ENCODE results near the gene HMGCS2.
"Not testable (repeated sequence)": the region's sequence is repeated elsewhere in the genome, so short reads cannot be mapped to it uniquely, and the experiment has no call there.

Gene HMGCS2

DNA sequence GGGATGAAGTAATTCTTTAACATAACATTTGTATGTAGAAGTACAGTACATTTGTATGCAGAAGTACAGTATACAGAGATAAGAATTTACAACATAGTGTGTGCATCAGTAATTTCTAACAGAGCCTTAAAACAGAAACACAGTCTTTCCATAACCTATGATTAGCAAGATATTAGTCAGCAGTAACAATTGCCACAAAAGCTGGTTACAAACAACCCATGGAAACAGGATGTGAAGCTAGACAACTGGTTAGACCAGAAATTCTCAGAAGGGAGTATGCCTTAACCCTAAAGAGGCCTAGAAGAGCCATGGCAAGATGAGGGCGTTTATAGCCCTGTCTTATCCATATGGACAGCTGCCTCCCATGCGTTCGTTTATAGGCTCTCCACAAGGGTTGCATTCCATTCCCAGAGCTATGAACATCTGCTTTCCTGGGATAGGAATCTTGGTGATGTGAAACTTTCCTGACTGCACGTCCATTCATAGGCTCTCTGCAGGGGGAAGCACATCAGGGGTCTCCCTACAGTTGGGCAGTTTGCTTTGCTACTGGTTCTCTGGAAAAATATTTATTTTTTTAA, 17.9 kb upstream of the HMGCS2 start:
- not testable (repeated sequence) for DNase-seq

DNA sequence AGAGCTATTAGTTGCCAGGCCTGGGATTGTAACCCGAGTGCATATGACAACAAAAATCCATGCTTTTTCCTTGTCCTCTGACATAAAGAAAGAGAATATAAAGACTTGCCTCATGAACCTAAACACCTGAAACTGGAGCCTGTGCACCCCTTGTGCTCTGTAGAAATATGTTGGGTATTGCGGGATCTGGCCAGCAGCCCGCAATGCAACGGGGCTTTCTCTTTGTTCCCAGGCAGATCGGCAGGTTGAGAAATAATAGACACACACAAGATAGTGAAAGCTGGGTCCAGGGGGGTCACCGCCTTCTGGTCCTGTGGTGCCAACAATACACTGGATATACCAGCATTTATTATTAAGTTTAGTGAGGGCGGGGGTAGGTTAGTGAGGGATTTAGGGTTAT, 17.3 kb upstream of the HMGCS2 start:
- not testable (repeated sequence) for DNase-seq

DNA sequence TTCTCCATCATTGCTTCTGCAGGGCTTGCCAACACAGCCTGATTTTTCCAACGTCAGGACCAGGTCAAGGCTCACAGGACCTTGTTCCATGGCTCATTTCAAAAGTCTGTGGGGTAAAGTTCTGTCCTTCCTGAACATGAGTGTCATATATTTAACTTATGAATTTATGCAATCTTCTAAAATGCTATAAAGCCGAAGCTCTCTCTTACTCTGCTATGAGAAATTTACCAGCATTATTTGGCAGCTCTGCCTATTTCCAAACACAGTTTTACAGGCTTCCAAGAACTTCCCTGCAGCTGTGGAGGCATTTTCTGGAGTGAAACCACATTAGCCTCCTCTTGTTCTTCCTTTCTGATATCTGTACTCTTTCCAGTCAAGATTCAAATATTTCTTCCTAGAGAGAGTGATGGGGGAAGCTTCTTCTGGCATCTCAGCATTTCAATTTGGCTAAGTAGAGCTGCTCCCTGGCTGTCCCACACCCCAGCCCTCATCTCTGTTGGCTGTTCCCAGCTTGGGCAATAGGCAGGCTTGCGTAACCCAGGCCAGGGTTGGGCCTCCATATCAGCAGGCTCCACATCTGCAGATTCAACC, 15.6 kb upstream of the HMGCS2 start:
- DNase-seq: no peak

DNA sequence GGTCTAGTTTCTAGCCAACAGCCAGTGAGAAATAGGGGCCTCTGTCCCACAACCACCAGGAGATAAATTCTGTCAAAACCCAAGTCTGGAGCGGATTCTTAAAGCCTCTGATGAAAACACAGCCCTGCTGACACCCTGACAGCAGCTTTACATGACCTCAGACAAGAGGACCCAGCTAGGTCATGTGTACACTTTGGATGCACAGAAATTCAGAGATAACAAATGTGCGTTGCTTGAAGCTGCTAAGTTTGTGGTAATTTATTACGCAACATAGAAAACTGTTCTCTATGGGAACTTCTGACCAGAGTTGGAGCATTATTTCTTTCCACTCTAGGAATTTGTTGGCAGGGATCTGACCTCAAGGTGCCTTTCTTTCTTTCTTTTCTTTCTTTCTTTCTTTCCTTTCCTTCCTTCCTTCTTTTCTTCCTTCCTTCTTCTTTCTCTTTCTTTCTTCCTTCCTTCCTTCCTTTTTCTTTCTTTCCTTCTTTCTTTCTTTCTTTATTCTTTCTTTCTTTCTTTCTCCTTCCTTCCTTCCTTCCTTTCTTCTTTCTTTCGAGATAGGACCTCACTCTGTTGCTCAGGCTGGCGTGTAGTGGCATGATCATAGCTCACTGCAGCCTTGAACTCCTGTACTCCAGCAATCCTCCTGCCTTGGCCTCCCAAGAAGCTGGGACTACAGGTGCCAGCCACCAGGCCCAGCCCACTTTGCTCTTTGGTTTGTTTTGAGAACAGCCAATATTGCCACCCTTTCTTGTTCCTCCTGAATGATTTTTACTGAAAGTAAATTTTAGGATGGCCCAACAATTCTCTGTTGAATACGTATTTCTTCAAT, 14.9 kb upstream of the HMGCS2 start:
- DNase-seq: no peak

DNA sequence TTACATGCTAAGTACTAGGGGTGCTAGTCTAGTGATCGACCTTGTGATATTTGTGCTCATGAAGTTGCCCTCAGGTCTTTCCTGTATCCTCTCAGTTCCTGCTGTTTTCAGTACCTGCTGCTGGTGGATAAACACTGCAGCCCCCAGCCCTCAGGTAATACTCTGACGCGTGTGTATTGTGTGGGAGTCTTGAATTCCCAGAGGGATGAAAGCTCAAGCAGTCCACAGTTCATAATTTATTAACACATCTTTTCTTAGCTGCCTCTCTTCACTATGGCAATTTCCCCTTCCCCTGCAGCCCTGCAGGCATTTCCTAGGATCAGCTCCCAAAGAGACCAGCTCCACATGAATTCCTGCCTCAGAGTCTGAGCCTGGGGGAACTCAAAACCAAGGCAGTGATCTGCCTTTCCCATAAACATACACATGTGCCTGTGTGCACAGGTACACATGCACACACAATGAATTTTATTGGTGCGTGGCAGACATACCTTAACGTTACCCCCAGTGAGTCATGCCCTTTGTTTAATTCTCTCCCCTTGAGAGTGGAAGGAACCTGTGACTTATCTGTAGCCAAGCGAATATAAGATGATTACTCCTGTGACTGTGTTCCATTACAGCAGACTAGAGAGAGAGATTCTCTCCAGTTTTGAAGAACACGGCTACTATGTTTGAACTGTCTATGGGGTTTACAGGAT, 14.1 kb upstream of the HMGCS2 start:
- DNase-seq: no peak

DNA sequence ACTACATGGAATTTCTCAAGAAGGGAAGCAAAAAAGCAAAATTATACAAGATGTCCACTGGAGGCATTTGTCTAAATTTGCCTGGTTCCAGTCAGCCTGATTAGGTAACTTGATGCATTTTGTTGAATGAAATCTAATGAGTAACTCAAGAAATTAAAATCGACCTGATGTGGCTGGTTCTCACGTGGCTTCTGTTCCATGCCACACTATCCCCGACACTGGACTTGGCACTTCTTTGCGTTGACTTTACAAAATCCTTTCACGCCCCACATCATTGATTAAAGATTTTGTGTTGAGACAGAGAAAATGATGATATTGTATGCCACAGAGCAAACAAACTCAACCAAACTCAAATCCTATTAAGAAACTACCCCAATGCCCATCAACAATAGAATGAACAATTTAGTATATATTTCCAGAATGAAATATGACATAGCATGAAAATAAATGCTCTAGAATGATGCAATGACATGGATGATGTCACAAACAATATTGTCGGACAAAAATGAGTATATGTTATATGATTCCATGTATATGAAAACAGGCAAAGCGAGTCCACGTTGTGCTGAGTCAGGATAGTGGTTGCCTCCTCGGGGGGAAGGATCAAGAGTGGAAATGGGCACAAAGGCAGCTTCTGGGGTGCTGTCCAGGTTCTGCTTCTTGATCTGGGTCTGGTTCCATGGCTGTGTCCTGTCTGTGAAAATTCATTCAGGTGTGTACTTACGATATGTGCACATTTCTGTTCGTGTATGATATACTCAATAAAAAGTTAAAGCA, 12.9 kb upstream of the HMGCS2 start:
- no peak for DNase-seq

DNA sequence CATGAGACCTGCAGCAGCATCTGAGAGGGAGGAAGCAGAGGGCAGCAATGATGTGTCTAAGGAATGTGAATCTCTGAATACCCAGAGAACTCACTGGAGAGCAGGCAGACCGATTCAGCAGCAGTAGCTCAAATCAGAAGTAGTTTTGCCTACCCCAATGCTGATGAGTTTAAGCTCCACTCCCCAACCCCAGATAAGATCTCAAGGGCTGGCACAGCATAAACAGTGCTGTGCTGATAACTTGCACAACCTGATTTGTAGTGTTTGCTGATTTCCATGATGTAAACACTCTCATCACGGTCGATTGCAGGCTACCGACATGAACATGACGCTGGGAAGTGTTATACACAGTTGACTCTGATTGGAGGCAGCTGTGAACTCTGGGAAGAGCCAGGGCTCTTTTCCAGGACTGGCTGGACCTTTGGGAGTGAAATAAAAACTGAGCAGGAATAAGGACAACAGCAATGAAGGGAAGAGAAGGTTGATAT, 11.2 kb upstream of the HMGCS2 start:
- DNase-seq: no peak

DNA sequence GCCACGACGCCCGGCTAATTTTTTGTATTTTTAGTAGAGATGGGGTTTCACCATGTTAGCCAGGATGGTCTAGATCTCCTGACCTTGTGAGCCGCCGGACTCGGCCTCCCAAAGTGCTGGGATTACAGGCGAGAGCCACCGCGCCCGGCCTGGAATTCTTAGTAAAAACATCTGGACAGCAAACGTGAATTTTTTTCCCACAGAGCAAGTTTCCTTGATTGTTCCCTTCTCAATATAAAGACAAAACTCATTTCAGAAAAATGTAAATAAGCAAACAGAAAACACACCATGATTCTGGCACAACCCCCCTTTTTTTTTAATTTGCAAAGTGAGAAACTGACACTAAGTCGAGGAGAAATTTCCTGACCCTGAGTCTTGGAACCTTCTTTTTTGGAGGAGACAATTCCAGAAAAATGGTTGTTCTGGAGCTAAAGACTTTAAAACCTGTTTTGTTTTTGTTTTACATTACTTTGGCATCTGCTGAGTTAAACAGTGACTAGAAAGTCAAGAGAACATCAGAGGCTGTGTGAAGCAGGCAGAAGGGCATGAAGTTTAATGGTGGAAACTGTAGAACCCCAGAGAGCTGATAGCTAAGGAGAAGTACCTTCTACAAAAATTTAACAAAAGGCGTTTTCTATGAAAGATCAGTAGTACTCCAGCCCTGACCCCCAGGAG, 10.3 kb upstream of the HMGCS2 start:
- no peak for DNase-seq

DNA sequence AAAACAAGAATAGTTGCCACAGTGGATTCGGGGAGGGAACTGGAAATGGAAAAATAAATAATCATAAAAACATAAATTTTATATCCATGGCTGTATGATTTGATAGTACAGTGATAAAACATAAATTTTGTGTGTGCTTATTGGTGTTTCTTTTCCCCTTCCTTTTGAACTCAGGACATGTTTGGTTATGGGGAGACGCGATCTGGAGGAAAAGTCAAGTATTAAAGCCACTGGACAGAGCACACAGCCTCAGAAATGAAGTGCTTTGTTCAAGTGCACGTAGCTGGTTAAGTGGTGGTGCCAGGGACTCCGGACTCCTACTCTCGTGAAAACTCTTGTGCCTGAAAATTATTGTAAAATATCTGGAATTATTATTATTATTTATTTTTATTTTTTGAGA, 9.7 kb upstream of the HMGCS2 start:
- DNase-seq: no peak

DNA sequence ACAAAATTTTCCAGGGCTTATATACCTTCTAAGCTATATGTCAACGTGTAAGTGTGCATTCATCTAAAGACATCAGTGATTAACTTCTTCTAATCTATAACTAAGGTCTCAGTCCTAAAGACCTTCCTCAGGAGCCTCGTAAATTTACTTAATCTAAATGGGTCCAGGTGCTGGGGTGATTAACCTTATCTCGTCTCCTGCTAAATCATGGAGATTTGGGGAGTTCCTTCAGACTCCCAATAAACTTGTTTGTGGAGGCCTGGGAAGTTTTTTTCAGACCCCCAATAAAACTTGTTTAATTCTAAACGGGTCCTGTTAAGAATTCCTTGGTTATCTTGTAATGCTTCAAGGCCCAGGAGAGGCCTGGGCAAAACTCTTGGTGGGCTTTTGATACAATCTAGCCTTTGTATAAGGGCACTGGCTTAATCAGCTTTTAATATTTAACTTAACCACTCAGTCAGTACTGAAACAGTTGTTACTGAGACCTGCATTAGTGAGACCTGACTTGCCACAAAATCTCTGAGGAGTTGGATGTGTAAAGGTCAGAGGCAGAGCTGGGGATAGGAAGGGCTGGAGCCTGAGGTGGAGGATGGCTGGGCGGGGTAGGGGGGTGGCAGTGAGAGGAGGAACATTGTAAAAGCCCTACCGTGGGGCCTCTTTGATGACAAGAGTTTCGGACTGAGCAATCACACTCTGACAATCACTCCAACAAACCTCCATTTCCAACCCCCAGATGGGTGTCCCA, 6.2 kb upstream of the HMGCS2 start:
- DNase-seq: no peak

DNA sequence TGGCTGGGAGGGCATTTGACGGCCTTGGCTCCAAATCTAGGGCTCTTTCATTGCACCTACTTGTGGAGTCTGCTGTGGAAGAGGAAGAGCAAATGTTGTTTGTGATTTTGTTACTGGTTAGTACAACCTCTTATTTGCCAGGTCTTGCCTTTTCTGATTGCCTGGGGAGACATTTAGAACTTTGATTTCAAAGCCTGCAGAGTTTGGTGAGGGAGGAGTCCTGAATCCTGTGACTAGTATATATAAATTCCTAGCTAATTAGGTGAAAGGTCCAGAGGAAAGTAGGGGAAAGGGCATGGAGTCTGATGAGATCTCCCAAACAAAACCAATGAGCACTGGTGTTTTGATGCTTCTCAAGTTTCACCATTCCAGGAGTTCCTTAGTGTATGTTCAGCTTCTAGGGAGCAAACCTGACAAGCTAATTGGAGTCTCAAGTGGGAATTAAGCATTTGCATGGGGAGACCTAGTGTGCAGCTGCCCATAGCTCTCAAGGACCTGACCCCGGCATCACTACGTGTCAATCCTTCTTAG, 5.1 kb upstream of the HMGCS2 start:
- DNase-seq: no peak

DNA sequence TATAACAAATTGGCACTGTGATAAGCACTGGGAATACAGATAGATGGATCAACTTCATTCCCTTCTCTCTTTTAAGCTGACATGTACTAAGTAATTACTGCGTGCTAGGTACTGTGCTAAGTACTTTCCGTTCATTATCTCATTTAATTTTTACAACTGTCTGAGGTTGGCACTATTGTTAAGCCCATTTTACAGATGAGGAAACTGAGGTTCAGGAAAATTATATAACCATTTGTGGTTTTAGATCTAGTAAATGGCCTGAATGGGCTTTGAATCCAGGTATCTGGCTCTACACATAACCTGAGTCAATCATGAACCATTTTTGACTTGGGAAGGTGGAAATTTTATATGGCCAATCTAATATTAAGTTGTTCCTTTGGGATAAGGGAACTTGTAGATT, 3.6 kb upstream of the HMGCS2 start:
- no peak for DNase-seq

DNA sequence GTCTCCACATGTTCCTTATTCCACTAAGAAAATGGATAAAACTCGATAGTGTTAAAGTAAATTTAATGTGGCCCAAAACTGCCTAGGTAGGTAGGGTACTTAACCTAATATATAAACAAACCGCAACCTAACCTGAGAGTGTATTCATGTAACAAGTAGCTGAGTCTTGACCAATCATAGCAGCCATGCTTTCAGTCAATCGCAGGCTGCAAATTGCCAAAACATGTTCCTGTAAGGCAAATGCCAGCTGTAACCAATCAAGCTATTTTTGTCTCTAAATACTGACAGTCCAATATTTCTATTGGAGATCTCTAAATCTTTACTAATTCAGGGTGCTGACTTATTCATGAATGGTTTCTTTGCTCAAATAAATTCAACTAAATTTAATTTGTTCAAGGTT, 3.1 kb upstream of the HMGCS2 start:
- no peak for DNase-seq

DNA sequence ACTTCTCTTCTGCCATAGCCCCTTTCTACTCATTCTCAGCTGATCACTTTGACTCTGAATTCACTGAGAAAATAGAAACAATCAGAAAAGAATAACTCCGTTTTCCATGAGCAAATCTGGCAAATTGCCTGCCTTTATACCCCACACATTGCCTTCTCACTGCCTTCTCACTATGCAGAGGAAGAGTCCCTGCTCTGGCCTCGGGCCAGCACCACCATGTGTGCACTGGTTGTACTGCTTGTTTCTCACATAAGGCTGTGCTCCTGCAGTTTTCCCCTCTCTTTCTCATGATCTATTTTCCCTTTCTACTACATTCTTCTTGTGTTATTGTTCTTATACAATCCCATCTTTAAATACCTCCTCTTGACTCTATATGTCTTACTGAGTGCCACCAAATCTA, 2.3 kb upstream of the HMGCS2 start:
- DNase-seq: no peak

DNA sequence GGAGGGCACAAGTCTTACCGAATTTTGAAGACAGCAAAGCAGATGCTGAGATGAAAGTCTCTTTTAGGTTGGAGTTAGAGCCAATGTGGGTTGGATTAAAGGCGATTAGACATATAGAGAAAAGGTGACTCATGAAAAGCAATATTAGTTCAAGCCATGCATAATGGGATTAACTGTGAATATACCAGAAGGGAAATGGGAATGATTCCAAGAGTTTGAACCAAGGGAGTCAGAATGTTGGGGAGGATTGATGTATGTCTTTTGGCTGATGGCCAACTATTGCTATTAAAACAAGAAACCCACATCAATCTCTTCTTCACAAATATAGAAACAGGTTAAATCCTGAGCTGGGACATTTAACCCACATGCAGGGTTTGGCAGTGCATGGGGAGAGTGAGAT, 1.2 kb downstream of the HMGCS2 start:
- DNase-seq: no peak

DNA sequence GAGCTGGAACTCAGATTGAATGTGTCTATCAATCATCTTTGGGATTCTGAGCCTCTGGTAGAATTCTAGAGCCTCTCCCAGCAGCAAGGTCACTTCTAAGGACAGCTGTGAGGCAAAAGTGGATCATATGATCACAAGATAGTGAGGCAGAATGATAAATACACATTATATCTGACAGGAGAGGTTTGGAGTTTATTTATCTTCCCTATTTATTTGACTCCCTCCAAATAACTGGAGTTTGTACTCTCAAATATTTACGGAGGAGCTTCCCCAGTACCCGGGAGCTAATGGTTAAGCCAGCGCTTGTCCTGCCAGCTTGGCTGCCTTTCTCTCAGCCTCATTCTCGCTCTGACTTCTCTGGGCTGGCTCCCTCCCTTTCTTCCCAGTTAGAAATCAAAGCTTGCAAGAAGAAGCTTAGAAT, 2.3 kb downstream of the HMGCS2 start:
- DNase-seq: no peak

DNA sequence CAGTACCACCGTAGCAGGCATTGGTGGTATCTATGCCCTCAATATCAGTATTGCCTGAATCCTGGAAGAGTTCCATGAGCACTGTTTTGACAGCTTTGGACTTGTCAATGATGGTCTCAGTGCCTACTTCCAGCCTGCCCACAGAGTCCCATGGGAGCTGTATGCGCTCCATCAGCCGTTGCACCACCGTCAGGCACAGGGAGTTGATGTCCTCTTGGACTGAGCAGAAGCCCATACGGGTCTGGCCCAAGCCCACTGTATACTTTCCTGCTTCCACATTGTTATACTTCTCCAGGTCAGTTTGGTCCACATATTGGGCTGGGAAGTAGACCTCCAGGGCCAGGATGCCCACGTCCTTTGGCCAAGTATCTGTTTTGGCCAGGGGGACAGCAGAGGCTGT, 4.5 kb downstream of the HMGCS2 start:
- DNase-seq: no peak

DNA sequence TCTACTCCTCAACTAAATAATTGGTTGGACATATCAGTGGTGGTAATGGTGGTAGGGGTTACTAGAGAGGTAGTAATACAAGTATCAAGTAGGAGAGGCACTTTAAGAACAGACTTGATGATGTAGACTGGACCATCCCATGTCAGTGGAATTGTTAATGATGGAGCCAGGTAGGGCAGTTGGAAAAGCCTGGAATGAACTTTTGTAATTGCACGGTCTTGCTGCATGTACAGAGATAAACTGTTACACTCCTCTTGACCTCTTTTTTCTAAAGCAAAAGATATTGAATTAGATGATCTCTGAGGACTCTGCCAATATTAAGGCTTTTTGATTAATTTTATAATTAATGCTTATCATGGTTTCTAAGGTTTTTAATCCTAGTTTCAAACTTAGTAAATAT, 5.8 kb downstream of the HMGCS2 start:
- no peak for DNase-seq

DNA sequence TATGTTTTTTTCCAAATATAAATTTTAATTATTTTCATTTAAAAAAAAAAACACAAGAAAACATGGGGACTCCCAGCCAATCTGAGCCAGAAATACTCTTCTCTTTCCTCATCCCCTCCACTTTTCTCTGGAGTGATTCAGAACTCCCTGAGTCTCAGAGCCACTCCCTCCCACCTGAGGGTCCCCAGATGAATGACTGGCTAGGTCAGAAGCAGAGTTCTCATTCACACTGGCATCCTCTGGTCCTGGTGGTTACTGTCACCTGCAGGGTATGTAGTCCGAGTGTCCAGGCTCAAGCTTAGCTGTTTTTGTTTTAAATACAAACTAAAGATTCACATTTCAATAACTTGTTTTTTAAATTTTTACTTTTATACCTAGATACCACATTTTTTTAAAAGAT, 6.3 kb downstream of the HMGCS2 start:
- DNase-seq: no peak

DNA sequence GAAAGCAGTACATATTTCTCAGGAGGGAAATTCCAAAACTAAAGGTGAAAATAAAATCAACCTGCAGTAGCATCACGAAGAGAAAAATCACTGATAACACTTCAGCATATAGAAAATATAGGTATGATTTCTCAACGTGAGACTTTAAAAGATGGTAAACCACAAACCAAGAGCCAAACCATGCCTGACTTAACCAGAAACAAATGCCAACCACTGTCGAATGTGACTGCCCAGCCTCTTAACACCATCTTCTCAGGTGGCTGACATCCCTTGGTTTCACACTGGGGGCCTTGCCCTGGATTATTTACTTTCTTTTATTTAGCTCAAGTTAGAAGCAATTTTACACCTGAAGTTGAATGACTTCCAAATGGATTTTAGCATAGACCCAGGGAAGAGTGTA, 10.1 kb downstream of the HMGCS2 start:
- no peak for DNase-seq

DNA sequence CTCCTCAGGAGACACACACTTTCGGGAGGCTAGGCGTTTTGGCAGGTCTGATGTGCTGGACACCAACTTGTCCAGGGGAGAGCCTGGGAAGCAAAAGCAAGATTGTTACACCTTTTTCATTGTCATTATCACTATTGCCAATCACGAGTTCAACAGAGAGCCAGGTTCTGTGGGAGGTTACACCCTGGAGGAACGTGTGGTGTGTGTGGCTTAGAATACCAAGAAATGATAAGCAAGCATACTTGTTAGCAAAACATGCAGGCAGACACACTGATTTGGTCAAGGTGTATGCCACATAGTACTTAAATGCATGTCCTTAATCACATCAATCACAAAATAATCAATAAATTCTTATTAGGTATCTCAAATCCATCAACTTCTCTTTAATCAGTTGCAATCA, 16.1 kb downstream of the HMGCS2 start:
- no peak for DNase-seq

All from activated effector memory CD4-positive, alpha-beta T cell treated with Interleukin-2 at 50 U/mL for 16 hours (primary cell).